Right atrium auricular region (tissue), 2 donors: ENCODE results near the gene TSPAN12. TPM values are rescaled to one million over a fixed set of nuclear protein-coding genes. Genes with fewer than 3 reads are reported as not detected.

Experiments used
- DNase-seq: peaks from one replicate; pipeline ENCODE4 v3.0.0-alpha.2; 2019; ENCODE audit warnings: low spot score
- H3K27ac ChIP-seq, 2 donors: fragments of 200-600 bp; sonication (generic); 1 replicate in 1 of 2; 2 replicates in 1 of 2; pipeline ENCODE4 v1.5.1; 2016 to 2019
- H3K27me3 ChIP-seq, 2 donors: fragments of 200-600 bp; sonication (generic); one replicate each; pipeline versions ENCODE4 v1.5.1 to v1.6.0; 2017 to 2019
- H3K36me3 ChIP-seq: fragments of 200-600 bp; sonication (generic); one replicate; pipeline ENCODE4 v1.5.1; 2016
- H3K4me1 ChIP-seq, 2 donors: fragments of 200-600 bp; sonication (generic); one replicate each; pipeline versions ENCODE4 v1.5.1 to v1.6.0; 2017 to 2019
- H3K4me3 ChIP-seq, 2 donors: fragments of 200-600 bp; sonication (generic); 1 replicate in 1 of 2; 2 replicates in 1 of 2; pipeline ENCODE4 v1.5.1; 2017 to 2019; ENCODE audit warnings: mild to moderate bottlenecking in 1 of 2, moderate library complexity in 1 of 2
- H3K9me3 ChIP-seq, 2 donors: fragments of 200-600 bp; sonication (generic); one replicate each; pipeline ENCODE4 v1.5.1; 2019
- total RNA-seq, 2 donors: library from RNA; depleted of rRNA; stranded (reverse); fragments of >200 nt; gene quantifications; one replicate each; pipeline ENCODE4 v1.1.0, GENCODE V29; 2016
- TF ChIP-seq, protein P1 (sequence below), 2 donors: fragments of 200-600 bp; sonication (generic); IDR thresholded peaks; one replicate each; pipeline ENCODE4 v1.5.1; 2019; ENCODE audit warnings: antibody characterized with exemption in 2 of 2

Gene TSPAN12
- total RNA-seq, 2 donors from 2014 or later, result 29.5 to 55.8 TPM

DNA sequence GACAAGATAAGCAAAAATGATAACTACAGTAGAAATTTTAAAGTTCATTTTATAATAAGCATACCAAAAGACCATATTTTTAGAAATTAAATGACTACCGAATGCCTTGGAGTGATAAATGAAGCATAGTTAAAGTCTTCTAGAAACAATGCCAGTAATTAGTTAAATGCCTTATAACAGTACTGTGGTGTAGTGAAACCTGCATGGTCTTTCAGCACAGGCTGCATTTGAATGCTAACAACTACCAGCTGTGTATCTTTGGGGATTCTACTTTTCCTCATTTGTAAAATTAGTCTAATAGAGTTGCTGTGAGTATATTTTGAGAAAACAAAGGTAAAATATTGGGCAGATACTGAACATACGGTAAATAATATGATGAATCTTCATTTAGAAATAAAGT, 25.1 kb downstream of the TSPAN12 start:
- DNase-seq, result no peak
- H3K36me3 ChIP-seq, result peaks cover 5% of the 10 kb centered on the region
- H3K27me3 ChIP-seq, result no peaks in the 10 kb centered on the region
- H3K27ac ChIP-seq, result no peak overlapping the region
- peaks cover 0 to 7% of the 10 kb centered on the region in 2 donors for H3K9me3 ChIP-seq
- H3K4me3 ChIP-seq, result no peak overlapping the region
- no peaks in the 10 kb centered on the region for H3K4me1 ChIP-seq
- TF ChIP-seq, protein P1, sequence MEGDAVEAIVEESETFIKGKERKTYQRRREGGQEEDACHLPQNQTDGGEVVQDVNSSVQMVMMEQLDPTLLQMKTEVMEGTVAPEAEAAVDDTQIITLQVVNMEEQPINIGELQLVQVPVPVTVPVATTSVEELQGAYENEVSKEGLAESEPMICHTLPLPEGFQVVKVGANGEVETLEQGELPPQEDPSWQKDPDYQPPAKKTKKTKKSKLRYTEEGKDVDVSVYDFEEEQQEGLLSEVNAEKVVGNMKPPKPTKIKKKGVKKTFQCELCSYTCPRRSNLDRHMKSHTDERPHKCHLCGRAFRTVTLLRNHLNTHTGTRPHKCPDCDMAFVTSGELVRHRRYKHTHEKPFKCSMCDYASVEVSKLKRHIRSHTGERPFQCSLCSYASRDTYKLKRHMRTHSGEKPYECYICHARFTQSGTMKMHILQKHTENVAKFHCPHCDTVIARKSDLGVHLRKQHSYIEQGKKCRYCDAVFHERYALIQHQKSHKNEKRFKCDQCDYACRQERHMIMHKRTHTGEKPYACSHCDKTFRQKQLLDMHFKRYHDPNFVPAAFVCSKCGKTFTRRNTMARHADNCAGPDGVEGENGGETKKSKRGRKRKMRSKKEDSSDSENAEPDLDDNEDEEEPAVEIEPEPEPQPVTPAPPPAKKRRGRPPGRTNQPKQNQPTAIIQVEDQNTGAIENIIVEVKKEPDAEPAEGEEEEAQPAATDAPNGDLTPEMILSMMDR (IDR thresholded peaks at IDR 0.05), result no peak

DNA sequence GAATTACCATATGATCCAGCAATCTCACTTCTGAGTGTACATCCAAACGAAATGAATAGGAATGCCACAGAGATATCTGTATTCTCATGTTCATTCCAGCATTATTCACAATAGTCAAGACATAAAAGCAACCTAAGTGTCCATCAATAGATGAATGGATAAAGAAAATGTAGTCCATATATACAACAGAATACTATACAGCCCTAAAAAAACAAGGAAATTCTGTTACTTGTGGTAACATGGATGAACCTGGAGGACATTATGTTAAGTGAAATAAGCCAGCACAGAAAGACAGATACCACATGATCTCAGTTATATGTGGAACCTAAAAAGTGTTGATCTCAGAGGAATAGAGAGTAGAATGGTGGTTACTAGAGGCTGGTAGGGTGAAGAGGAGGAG, 26.7 kb downstream of the TSPAN12 start:
- H3K36me3 ChIP-seq, result no peaks in the 10 kb centered on the region
- H3K27ac ChIP-seq, result no peak overlapping the region
- H3K4me3 ChIP-seq, result no peak overlapping the region
- H3K27me3 ChIP-seq, result no peaks in the 10 kb centered on the region
- no peaks in the 10 kb centered on the region for H3K4me1 ChIP-seq
- no peak for DNase-seq
- TF ChIP-seq, protein P1 (IDR thresholded peaks at IDR 0.05), result no peak
- peaks cover 0 to 7% of the 10 kb centered on the region in 2 donors for H3K9me3 ChIP-seq

DNA sequence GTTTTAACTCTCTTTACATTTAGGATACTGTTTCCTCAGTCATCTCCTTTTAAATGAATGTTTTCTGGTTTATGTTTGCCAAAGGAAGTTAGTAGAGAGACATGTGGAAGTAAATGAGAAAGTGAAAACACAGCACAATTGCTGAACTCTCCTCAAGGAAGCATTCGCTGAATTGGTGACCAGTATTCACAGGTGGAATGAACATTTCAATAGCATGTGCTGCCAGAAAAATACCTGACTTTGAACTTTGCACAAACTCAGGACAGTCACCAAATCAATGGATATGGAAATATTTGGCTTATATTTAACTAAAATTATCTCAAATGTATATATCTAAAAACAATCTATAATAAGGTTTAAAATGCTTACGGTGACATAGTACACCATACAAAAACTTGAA, 28.5 kb downstream of the TSPAN12 start:
- TF ChIP-seq, protein P1 (IDR thresholded peaks at IDR 0.05), result no peak
- no peak overlapping the region for H3K4me3 ChIP-seq
- H3K27ac ChIP-seq, result no peak overlapping the region
- no peaks in the 10 kb centered on the region for H3K36me3 ChIP-seq
- H3K27me3 ChIP-seq, result no peaks in the 10 kb centered on the region
- H3K4me1 ChIP-seq, result no peaks in the 10 kb centered on the region
- no peak for DNase-seq
- peaks cover 0 to 7% of the 10 kb centered on the region in 2 donors for H3K9me3 ChIP-seq

- Histone ChIP-seq H3K27me3 (no peaks in the 10 kb centered on the region), H3K4me1 (no peaks in the 10 kb centered on the region), H3K9me3 (peaks cover 0 to 7% of the 10 kb centered on the region in 2 donors), H3K4me3 (no peak overlapping the region), H3K27ac (no peak overlapping the region), H3K36me3 (no peaks in the 10 kb centered on the region)
- no peak for DNase-seq
- TF ChIP-seq, protein P1 (IDR thresholded peaks at IDR 0.05), result no peak
These were observed 29.4 kb downstream of the TSPAN12 start for GRCh38 chr7:120828528-120828927.

- Histone ChIP-seq H3K4me1 (no peaks in the 10 kb centered on the region), H3K4me3 (no peak overlapping the region), H3K27ac (no peak overlapping the region), H3K27me3 (no peaks in the 10 kb centered on the region), H3K9me3 (peaks cover 0 to 7% of the 10 kb centered on the region in 2 donors), H3K36me3 (no peaks in the 10 kb centered on the region)
- no peak for DNase-seq
- TF ChIP-seq, protein P1 (IDR thresholded peaks at IDR 0.05), result no peak
These were observed 30.4 kb downstream of the TSPAN12 start for GRCh38 chr7:120827371-120828118.

DNA sequence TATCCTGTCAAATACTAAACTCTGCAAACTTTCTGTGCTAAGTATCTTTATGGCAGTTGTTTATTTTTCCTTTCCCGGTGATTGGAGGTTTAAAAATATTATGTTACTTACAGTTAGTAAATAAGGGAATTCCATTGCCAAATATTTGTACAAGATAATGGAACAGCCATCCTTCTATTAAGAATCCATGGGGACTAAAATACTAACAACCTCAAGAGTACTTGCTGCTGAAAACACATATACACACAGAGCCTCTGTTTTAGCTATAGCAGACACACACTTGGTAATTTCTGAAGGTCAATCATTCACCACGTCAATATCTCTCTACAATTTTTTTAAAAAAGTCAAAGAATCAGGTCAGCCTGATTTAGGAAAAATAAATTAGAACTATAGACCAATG, 32.4 kb downstream of the TSPAN12 start:
- TF ChIP-seq, protein P1 (IDR thresholded peaks at IDR 0.05), result no peak
- H3K4me1 ChIP-seq, result no peaks in the 10 kb centered on the region
- no peak for DNase-seq

More for the DNA sequence above, 32.4 kb downstream of the TSPAN12 start:
- H3K36me3 ChIP-seq, result no peaks in the 10 kb centered on the region
- no peak overlapping the region for H3K4me3 ChIP-seq
- H3K9me3 ChIP-seq, result peaks cover 0 to 5% of the 10 kb centered on the region in 2 donors
- no peak overlapping the region for H3K27ac ChIP-seq
- H3K27me3 ChIP-seq, result no peaks in the 10 kb centered on the region
